ENCODE measurements around the gene CMTM7. TPM values are rescaled to one million over a fixed set of nuclear protein-coding genes. Genes with fewer than 3 reads are reported as not detected.

CMTM7 gene, protein sequence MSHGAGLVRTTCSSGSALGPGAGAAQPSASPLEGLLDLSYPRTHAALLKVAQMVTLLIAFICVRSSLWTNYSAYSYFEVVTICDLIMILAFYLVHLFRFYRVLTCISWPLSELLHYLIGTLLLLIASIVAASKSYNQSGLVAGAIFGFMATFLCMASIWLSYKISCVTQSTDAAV
- 49.7 and 56.0 TPM in 2 replicates for total RNA-seq

DNA sequence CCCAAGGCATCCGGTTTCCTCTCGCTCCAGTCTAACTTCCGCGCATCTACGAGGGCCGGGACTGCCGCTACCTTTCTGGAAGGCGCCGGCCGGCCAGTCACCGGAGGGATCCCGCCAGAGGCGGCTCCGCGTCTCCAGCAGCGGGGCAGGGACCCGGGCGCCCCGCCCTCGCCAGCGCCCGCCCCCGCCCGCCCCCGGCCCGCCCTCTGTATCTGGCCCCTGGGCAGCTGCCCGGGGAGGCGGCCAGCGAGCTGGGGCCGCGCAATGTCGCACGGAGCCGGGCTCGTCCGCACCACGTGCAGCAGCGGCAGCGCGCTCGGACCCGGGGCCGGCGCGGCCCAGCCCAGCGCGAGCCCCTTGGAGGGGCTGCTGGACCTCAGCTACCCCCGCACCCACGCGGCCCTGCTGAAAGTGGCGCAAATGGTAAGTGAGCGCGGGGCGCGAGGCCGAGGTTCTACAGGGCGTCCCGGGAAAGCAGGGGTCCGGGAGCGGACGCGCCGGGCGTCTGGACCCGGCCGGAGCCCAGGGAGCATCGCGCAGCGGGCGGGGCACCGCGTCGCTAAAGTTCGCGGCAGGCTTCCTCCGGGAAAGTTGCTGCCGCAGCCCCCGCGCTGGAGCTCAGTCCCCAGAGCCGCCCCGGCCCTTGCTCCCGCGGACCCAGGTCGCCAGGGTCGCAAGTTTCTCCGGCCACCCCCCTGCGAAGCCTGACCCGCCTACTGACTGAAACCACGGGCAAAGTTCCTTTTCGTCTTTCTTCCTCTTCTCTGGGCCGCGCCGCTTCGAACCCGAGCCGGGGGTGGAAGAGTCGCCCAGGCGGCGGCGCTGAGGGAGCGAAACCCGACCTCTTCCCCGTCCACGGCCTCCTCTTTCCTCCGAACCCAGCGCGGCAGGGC, at the start of gene CMTM7:
Gene CMTM7 (plus strand): TSS at position 211 of the 893 bp plus-strand sequence. CDS start 54 bp downstream, at position 265.

DNA sequence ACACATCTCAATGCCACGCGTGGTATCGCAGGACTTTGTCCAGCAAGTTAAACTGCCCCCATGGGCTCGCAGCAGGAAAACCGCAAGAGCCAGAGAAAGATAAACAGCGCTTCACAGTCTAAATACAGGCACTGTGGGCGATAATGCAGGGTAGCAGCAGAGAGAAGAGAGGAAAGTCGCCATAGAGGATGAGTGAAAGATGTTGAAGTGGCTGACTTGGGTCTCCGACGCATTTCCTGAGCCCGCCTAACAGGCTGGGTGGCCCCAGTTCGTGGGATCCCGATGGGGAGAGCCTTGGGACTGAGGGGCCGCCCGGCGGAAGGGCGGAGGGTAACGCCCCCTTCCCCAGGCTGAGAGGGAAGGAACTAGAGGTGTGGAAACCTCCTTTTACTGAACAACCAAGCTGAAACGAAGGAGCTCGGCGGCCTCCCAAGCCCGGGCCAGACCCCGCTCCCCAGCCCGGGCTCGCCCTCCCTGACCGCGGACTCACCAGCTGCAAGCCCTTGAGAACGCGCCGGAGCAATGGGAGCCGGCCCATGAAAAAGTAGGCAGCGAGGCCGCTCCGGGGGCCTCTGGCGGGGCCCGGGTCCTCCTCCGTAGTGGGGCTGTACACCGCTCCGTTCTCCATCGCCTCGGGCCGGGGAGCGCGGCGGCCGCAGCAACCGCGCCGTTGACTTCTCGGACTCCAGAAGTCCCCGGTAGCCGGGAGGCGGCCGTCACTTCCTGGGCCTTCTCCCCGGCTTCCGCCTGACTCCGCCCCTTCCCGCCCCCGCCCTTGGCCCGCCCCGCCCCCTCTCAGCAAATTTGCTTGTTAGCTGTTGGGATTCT, 110.7 kb downstream of the CMTM7 start, which contains the start of gene CMTM6:
Gene CMTM6 (minus strand): TSS at position 735 of the 828 bp plus-strand sequence. CDS start 107 bp downstream, at position 628.

Other genes starting within 250 kb of the CMTM7 start
- 0.87 and 2.5 TPM in 2 replicates for gene CMTM8, start 153.2 kb upstream of the CMTM7 start, total RNA-seq
- 79.8 and 143 TPM in 2 replicates for gene CMTM6, start 111.0 kb downstream of the CMTM7 start, total RNA-seq
- 32.1 and 42.7 TPM in 2 replicates for gene DYNC1LI1, start 179.0 kb downstream of the CMTM7 start, total RNA-seq